ENCODE results near the gene CC2D1A.

CC2D1A gene

DNA sequence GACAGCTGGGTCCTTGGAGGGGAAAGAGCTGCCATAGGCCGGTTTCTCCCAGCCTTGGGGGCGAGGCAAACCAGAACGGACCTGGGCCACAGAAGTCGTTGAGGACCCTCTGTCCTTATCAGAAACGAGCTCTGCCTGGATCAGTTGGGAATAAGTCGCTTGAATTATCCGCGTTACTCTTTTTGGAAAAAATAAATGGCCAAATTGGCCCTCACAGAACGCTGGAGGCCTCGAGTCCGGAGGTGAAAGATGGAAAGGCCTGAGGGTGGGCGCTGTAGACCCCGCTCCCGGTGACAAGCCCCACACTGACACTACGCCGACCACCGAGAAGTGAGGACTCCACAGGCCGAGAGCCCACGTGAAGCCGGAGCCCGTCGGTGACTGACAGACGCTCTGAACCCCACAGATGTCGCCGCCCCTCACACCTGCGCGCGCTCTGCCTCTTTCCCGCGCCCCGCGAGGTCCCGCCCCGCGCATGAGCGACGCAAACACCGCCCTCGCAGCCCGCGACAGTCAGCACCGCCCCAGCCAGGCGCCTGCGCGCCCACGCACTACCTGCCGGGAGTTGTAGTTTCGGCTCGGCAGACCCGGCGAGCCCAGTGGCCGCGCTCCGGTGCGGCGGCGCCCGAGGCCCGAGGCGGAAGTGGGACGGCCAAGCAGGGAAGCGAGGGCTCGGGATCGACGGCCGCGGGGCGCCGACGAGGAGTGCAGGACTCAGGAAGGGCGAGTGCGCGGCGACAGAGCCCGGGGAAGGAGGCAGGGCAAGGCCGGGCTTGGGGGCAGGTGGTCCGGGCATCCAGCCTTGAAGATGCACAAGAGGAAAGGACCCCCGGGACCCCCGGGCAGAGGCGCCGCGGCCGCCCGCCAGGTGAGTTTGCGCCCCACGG lies at the start of gene CC2D1A, which contains the start of gene BRME1:
Gene CC2D1A, plus strand, starts transcription at position 568 of the 887 bp plus-strand sequence. Its CDS starts 241 bp downstream, at position 809.
Gene BRME1, minus strand, starts transcription at position 484 of the 887 bp plus-strand sequence. CDS start 1,225 bp downstream, outside the sequence.
- DNase-seq, result peak; percentile 65

DNA sequence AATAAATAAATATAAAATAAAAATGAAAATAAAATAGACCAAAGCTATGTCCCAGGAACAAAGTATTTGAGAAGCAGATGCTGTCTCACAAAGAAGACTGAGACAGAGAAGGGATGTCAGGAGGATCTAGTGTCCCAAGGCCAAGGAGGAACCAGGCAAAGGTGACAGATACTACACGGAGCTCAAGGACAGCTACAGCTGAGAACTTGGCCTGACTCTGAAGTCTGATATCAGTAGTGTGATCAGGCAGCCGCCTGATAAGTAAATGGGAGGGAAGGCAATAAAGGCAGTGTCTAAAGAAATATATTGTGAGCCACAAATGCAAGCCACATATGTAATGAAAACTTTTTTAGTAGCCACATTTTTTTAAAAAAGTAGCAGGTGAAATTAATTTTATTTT lies 49.5 kb upstream of the CC2D1A start:
- no peak for DNase-seq

DNA sequence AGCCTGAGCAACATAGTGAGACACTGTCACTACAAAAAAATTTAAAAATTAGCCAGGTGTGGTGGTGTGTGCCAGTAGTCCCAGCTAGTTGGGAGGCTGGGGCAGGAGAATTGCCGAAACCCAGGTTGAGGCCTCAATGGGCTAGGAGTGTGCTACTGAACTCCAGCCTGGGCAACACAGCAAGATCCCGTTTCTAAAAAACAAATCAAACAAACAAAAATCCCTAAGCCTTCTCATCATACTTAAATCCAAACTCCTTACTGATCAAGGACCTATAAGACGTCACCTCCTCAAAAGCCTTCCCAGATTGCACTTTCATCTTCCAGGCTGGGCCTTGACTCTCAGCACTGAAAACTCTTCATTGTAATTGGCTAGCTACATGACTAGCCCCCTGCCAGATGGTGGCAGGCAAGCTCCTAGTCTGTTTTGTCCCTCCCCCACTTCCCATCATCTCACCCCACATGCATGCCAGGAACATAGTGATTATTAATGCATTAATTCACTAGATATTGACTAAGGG lies 46.6 kb upstream of the CC2D1A start:
- DNase-seq, result peak; percentile 27

DNA sequence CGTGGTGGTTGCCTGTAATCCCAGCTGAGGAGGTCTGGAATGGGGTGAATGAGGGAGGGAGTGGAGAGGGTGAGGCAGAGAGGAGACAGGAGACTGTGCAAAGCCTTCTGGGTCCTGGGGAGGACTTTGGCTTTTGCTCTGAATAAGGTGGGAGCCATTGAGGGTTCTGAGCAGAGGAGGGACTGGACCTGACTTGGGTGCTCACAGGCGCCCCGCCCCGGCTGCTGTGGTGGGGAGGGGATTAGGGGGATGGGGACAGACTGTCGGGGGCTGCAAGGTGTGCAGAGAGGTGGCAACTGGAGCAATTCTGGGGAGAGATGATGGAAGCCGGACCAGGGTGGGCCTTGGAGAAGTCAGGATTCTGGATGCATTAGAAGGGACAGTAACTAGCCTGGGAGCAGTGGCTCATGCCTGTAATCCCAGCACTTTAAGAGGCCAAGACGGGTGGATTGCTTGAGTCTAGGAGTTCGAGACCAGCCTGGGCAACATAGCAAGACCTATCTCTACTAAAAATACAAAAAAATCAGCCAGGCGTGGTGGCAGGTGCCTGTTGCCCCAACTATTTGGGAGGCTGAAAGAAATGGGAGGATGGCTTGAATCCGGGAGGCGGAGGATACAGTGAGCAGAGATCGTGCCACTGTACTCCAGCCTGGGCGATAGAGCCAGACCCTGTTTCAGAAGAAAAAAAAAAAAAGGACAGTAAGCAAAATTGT lies 45.2 kb upstream of the CC2D1A start:
- no peak for DNase-seq

DNA sequence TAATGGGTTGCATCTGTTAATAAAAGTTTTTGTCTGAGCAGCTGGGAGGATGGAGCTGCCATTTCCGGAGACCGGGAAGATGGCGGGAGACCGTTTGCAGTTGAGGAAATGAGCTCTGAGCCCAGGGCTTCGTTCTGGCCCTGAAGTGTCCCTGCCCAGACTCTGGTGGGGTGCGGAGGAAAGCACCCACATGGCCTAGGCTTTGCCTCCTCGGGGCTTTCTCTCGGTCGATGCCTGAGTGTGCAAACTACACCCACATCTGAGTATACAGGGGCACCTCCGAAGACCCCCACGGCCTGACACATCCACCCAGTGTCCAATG lies 44.6 kb upstream of the CC2D1A start:
- no peak for DNase-seq

DNA sequence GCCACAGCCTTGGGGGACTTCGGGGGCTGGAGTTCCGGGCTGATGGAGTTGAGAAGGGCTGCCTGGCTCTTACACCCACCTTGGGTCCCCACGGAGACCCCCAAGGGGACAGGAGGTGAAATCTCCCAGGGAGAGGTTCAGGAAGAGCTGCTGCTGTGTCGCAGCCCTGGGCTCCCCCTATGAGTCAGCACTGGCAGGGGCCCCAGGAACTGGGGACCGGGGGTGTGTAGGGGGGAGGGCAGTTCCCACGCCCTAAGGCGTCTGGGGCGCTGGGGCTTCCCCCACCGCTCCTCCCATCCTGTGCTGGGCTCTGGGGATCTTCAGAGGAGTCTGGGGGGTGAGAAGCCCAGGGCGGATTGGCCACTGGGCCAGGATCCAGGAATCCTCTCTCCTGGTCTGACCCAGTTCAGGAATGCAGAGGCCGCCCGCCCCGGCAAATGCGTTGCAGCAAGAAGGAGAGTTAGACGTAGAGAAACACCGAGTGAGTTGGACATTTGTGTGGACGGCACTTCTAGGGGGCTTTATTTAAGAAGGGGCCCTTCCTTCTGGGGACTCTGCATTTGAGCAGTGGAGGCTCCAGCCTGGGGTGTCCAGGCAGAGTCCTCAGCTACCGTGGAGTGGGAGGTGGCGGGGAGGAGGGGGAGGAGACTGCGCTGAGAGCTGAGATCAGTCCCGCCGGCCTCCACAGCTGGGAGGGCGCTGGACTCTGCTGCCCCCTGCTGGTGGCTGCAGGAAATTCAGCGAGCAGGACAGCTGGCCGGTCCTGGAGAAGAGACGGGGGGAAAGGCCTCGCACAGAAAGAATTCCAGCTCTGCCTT lies 44.1 kb upstream of the CC2D1A start:
- DNase-seq, result peak; percentile 37

DNA sequence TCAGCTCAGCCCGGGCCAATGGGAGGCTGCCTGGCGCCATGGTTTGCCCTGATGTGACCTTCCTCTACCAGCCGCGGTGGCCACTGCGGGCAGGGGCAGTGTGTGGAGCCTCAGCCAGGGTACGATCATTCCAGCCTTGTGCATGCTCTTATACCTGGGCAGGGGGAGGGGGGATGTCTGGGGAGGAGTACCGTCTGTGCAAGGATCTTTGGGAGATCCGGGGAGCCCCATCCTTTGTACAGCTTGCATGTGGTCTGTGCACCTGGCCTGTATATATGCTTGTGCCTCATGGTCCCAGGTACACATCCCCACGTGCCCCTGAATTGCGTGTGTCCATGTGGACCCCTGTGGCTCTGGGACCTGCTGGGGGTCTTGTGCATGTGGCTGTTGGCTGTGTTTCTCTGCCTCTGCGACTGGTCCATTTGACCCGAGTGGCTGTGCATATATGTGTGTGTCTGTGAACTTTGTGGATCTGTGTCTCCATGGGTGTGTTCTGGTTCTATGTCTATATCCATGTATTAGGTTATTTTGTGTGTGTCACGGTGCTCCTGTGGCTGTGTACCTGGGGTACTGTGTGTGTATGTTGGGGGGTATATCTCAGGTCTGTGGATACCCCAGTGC lies 41.8 kb upstream of the CC2D1A start:
- DNase-seq, result no peak

DNA sequence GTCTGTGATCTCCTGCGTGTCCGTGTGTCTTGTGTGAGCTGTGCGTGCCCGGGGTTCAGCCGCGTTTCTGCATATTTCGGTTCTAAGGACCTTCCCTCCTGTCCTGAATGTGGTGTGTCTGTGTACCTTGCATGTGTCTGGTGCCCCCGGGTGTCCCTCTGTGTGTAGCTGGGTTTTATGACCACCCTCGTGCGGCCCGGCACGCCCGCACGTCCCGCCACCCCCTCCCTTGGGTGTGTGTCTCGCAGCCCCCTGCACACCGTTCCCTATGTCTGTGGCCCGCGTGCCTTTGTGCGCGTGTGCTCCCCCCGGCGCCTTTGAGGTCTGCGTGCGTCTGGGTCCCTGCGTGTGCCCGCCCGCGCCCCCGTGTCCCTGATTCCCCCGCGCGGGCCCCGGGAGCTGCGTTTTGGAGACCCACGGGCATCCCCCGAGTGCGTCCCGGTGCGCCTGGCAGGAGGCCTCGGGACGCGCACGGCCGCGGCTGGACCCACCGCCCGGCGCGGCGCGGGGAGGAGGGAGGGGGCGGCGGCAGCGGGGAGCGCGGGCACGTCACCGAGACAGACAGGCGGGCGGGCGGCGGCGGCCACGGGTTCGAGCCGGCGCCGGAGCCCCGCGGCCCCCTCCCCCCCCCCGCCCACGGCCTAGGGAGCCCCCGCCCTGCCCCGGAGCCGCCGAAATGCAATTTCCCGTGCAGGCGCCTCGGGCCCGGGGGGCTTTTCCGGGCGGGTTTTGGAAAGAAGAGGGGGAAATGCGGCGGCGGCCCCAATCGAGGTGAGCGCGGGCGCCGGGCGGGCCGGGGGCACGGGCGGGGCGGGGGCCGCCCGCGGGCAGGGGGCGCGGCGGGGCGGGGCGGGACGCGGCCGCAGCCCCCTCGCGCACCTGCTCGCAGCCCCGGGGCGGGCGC lies 41.1 kb upstream of the CC2D1A start:
- DNase-seq, result no peak

DNA sequence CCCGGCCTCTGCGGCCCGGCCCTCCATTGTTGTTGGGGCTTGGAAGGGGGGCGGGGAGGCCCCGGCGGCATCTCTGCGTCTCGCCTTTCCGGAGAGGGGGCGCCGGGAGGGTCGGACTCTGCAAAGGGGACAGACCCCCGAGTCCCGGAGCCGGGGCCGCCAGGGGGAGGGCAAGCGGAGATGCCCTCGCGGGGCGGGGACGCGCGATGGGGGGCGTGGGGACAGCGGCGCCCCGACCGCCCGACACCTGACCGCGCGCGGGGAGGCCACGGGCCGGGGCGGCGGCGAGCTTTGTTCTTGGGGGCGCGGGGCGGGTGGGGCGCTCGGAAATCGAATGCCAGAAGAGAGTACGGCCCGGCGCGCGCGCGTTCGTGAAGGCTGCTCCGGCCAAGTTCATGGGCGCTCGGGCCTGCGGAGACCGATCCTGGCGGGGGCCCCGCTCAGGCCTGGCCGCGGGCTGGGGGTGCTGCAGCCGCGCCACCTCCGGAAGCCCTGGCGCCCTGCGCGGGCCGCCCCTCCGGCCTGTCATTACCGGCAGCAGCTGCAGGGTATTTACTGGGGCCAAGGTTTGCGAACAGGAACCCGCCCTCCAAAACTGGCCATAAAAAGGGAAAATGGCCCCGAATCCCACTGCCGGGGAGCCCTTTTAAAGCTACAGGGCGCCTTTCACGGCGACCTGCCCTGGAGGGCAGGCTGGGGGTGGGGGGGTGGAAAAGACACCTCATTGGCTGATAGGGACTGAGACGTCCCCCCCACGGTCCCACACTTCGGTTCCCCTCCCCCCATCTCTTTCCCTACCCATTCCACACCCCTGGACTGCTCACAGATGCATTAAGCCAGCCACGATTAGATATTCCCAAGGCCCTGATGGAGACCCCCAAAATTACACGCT lies 40.2 kb upstream of the CC2D1A start:
- no peak for DNase-seq

DNA sequence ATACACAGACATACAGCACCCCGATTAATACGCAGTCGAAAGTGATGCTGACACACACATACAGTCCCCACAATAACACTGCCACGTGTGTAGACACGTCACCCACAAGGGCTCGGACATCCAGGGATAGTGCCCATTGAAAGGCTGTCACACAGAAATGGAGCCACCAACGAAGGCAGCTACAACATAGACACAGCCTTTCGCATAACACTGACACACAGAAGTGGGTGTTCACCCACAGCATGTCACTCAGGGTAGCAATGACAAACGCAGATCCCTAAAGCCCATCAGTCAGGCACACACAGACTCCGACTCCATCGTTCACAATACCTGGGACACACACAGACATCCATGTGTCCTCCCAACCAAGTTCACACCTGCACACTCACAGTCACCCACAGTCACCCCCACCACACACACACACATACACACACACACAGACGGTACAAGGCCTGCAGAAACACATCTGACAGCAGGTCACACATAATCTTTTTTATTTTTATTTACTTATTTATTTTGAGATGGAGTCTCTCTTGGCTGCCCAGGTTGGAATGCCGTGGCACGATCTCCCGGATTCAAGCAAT lies 39.4 kb upstream of the CC2D1A start:
- no peak for DNase-seq

DNA sequence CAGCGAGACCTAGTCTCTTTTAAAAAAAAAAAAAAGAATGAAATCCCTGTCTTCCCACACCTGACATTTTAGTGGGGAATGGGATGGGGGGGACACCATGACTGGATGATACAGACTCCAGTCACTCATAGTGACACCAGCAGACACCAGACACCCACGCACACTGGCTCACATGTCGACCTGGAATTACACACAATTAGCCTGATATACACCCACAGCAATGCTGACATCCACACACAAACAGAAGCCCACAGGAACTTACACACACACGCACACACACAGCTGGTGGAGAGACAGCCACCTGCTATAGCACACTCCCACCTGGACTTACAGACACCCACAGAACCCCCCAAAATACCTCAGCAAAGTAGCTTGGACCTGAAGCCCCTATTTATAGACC lies 37.3 kb upstream of the CC2D1A start:
- no peak for DNase-seq

DNA sequence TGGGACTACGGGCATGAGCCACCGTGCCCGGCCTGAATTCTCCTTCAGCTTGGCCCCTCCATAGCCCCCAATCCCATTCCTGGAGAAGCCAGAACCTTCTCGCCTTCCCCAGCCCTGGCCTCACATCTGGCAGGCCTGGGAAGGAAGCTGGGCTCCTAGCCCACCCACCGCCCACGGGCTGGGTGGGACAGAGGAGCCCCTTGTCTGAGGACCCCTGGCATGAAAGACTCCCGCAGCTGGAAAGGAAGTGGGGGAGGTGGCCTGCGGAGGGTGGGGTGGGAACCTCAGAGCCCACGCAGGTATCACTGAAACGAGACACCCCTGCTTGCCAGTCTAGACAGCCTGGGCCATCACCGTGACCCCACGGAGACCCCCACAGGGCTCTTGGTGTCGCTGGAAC lies 36.7 kb upstream of the CC2D1A start:
- no peak for DNase-seq

DNA sequence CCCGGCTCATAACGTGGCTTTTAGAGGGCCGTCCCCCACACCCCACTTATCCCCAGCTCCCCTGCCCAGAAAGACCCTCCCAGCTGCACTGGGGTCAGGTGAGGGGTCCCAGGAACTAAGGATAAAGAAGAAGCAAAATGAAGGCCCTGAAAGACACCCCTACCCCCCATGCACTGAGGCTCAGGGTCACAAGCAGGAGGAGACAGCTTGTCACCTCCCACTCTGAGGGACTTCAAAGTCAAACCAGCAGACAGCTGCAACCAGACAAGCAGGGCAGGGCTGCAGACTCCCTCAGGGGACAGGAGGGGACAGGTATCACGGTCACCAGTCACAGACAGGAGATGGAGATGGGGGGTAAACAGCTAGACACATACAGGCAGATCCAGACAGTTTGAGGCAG lies 35.1 kb upstream of the CC2D1A start:
- DNase-seq, result no peak

DNA sequence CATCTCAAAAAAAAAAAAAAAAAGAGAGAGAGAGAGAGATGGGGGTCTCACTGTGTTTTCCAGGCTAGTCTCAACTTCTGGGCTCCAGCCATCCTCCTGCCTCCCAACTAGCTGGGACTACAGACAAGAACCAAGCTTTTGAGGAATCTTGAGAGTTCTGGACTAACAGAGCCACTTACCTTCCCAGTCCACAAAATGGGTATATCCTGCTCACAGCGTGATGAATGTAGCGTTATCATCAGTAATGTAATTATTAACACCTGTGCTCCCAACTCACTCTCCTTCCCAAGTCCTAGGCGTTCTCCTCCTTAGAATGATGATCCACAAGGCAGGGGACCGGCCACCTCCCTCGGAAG lies 33.7 kb upstream of the CC2D1A start:
- DNase-seq, result no peak

DNA sequence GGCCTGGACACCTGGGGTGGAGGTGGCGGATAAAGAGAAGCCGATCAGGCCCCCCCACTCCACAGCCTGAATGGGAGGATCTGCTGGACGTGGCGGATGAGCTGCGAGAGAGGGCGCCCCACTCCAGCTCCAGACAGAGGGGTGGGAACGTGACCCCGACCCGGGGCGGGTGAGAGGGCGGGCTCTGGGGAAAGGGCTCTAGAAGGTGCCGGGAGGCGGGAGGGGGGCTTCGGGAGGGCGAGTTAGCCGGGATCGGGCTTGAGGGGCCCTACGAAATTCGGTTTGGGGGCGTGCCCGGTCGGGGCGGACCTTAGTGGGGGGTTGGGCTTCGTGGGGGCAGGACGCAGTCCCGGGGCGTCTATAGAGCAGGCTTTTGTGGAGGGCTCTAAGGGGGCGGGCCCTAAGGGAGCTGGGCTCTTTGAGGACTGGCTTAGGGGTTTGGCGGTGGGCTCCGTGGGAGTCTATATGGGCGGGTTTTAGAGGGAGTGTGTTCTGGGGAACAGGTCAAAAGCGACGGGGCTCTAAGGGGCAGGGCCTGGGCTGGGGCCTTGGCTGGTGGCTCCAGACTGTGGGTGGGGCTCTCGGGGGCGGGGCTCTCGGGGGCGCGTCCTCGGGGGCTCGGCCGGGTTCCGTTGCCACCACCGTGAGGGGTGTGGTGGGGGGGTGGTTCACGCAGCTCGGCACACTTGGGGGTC lies 33.2 kb upstream of the CC2D1A start:
- no peak for DNase-seq

DNA sequence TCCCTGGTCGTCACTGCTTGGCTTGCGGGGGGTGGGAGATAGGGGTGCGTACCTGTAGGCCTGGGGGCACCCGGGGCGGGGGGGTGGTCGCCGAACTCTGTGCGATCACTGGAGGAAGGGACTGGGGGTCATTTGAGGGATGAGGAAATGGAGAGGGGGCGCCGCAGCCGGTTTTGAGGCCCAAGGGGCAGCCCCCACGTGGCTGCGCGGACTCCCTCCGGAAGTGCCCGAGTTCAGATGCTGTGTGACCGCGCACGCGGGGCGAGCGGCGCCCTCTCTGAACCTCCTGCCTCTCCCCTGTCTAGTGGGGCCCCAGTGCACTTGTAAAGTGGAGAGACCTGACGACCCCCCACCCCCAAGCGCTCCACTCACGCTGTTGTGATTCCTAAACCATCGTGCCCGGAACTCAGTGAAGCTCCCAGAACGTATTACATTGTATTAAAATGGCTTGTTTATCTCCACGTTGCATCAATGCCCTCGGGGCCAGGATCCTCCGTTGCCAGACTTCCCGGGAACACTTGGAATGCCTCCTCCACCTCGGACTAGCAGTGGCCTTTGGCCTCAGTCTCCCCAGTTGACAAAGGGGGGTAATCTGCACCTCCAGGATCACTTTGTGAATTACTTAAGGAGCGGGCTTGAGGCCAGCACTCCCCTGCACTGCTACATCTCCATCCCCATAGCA lies 32.0 kb upstream of the CC2D1A start:
- DNase-seq, result no peak

DNA sequence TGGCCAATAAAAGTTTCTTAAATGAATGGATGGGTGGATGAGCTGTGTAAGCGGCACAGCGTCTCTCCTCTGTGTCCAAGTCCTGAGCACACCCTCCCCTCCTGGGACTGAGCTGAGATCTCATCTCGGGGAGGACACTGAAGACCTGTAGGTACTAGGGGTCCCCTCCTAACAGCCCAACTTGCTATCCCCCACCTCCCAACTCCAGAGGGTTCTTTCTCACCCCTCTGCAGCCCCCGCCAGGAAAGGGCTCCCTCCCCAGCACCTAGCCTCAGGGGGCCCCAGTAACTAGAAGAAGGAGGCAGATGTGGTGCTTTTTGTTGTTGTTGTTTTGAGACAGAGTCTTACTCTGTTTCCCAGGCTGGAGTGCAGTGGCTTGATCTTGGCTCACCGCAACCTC lies 30.2 kb upstream of the CC2D1A start:
- no peak for DNase-seq

DNA sequence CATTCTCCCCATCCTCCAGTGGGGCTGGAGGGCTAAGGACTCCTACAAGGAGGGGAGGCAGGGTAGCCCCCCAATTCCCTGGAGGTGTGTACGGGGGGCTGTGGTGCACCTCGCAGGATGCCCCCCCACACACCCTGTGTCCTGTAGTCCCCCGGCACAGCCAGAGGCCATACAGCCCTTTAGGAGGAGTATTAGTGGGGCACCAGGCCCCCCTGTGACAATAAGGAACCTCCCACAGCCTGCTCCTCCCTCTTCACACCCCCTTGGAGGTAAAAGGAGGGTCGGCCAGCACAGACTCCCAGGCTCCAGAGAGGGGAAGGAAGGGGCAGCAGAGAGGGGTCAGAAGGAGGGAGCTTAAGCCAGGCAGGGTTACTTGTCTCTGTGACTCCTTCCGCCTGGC lies 29.2 kb upstream of the CC2D1A start, which contains the start of gene NANOS3:
Gene NANOS3, plus strand, starts transcription at position 301 of the 400 bp plus-strand sequence. CDS start 115 bp downstream, outside the sequence.
- no peak for DNase-seq

DNA sequence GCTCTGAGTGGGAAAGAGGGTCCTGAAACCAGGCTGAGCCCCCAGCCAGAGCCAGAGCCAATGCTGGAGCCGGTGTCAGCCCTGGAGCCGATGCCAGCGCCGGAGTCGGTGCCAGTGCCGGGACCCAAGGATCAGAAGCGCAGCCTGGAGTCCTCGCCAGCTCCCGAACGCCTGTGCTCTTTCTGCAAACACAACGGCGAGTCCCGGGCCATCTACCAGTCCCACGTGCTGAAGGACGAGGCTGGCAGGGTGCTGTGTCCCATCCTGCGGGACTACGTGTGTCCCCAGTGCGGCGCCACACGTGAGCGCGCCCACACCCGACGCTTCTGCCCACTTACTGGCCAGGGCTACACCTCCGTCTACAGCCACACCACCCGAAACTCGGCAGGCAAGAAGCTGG lies 28.7 kb upstream of the CC2D1A start:
- no peak for DNase-seq
